GM23338 (cell line): ENCODE data around the gene ENTPD1.

ENCODE experiments used
- CREB1 ChIP-seq: fragments of 250-450 bp; sonication (Bioruptor Pico); IDR thresholded peaks from 2 replicates; pipeline ENCODE4 v1.5.0; 2020; ENCODE audit warnings: low read depth, mild to moderate bottlenecking, moderate library complexity
- CTCF ChIP-seq, 2 experiments: fragments of 200-600 bp in 1 of 2; sonication (generic) in 1 of 2; conservative IDR thresholded peaks; 2 replicates each; pipeline versions ENCODE4 v1.5.1 to v1.6.1; 2016 to 2017; ENCODE audit warnings: antibody characterized with exemption in 2 of 2, low read depth in 2 of 2, mild to moderate bottlenecking in 2 of 2, moderate library complexity in 1 of 2
- EZH2 ChIP-seq: fragments of 200-600 bp; sonication (generic); IDR thresholded peaks from one replicate; pipeline ENCODE4 v1.8.0; 2017; ENCODE audit warnings: antibody characterized with exemption, mild to moderate bottlenecking, low read depth; ENCODE audit not compliant: unreplicated experiment
- EZH2phosphoT487 ChIP-seq: fragments of 200-600 bp; sonication (generic); IDR thresholded peaks from one replicate; pipeline ENCODE4 v1.8.1; 2018; ENCODE audit warnings: antibody characterized with exemption; ENCODE audit not compliant: unreplicated experiment
- JUNB ChIP-seq: IDR thresholded peaks from one replicate; pipeline ENCODE4 v1.6.1; 2016; ENCODE audit warnings: antibody characterized with exemption; ENCODE audit not compliant: unreplicated experiment
- POLR2AphosphoS5 ChIP-seq: IDR thresholded peaks from 2 replicates; pipeline ENCODE4 v1.6.1; 2016; ENCODE audit warnings: antibody characterized with exemption, low read depth
- REST ChIP-seq: IDR thresholded peaks from one replicate; pipeline ENCODE4 v1.6.1; 2018; ENCODE audit warnings: antibody characterized with exemption; ENCODE audit not compliant: unreplicated experiment
- ZNF114 ChIP-seq: fragments of 250-450 bp; sonication (Bioruptor Pico); IDR thresholded peaks from 2 replicates; pipeline ENCODE4 v1.5.0; 2020; ENCODE audit warnings: mild to moderate bottlenecking, moderate library complexity
- ZNF331 ChIP-seq: fragments of 250-450 bp; sonication (Bioruptor Pico); IDR thresholded peaks from 2 replicates; pipeline ENCODE4 v1.5.0; 2020; ENCODE audit warnings: low read depth, mild to moderate bottlenecking, moderate library complexity

- no peak for TF ChIP-seq EZH2
- no peak for TF ChIP-seq EZH2phosphoT487
- TF ChIP-seq ZNF114 = no peak
- no peak for TF ChIP-seq CTCF (conservative IDR thresholded peaks at IDR 0.05; ENCODE audit: low read depth in 2 of 2)
- TF ChIP-seq POLR2AphosphoS5 = no peak
- no peak for TF ChIP-seq REST
- TF ChIP-seq ZNF331 (CRISPR knock-in tag) = no peak
- TF ChIP-seq JUNB = no peak
- TF ChIP-seq CREB1 (CRISPR knock-in tag) = no peak
Observed at GRCh38 chr10:95865814-95866466, 110.0 kb downstream of the ENTPD1 start.
